Nephron progenitor cell (in vitro differentiated cells): Measurements from ENCODE around the gene DDAH2.

ENCODE experiments used
- DNase-seq: peaks from one replicate; pipeline ENCODE4 v3.0.0; 2021
- H3K27ac Mint-ChIP-seq: 2 replicates; pipeline ENCODE4 v1.8.0; 2021; ENCODE audit warnings: mild to moderate bottlenecking, moderate library complexity, mixed read lengths
- H3K27me3 Mint-ChIP-seq: 2 replicates; pipeline ENCODE4 v1.8.0; 2021; ENCODE audit warnings: mild to moderate bottlenecking, low read depth, mixed read lengths; ENCODE audit not compliant: poor library complexity
- H3K36me3 Mint-ChIP-seq: 2 replicates; pipeline ENCODE4 v1.8.0; 2021; ENCODE audit warnings: low read depth, mixed read lengths
- H3K4me1 Mint-ChIP-seq: 2 replicates; pipeline ENCODE4 v1.8.0; 2021; ENCODE audit warnings: mixed read lengths
- H3K4me3 Mint-ChIP-seq: 2 replicates; pipeline ENCODE4 v1.8.0; 2021; ENCODE audit warnings: mild to moderate bottlenecking, moderate library complexity, mixed read lengths
- H3K9me3 Mint-ChIP-seq: 2 replicates; pipeline ENCODE4 v1.8.0; 2021; ENCODE audit warnings: mild to moderate bottlenecking, moderate library complexity, mixed read lengths
- CTCF ChIP-seq: fragments of 200-600 bp; sonication (generic); IDR thresholded peaks from 2 replicates; pipeline ENCODE4 v1.5.0; 2021; ENCODE audit warnings: antibody characterized with exemption

Gene DDAH2

GRCh38 chr6:31681135-31681671 is 47.9 kb downstream of the DDAH2 start:
- Mint-ChIP-seq H3K36me3 (peaks cover 18% of the 10 kb centered on the region), H3K27ac (peak overlapping the region; percentile 70), H3K27me3 (peaks cover 24% of the 10 kb centered on the region), H3K4me3 (peak overlapping the region; percentile 87), H3K4me1 (peaks cover 42% of the 10 kb centered on the region), H3K9me3 (no peaks in the 10 kb centered on the region)
- TF ChIP-seq CTCF = no peak
- DNase-seq = peak; percentile 63

- peaks cover 24% of the 10 kb centered on the region for H3K27me3 Mint-ChIP-seq
- peak; percentile 76 for DNase-seq
- TF ChIP-seq CTCF = peak; percentile 54
- no peaks in the 10 kb centered on the region for H3K9me3 Mint-ChIP-seq
- H3K27ac Mint-ChIP-seq = peak within 1 kb of the TSS; percentile 90
- H3K4me1 Mint-ChIP-seq = peaks cover 42% of the 10 kb centered on the region
- H3K4me3 Mint-ChIP-seq = peak within 1 kb of the TSS; percentile 87
- peaks cover 11% of the 10 kb centered on the region for H3K36me3 Mint-ChIP-seq
Measured at GRCh38 chr6:31680226-31681134, 48.6 kb downstream of the DDAH2 start, which contains the start of gene LY6G5C. Gene LY6G5C (minus strand): TSS chr6:31681067. CDS start chr6:31680373, 694 bp downstream.

- H3K36me3 Mint-ChIP-seq = peaks cover 8% of the 10 kb centered on the region
- no peaks in the 10 kb centered on the region for H3K9me3 Mint-ChIP-seq
- peaks cover 33% of the 10 kb centered on the region for H3K4me1 Mint-ChIP-seq
- peaks cover 20% of the 10 kb centered on the region for H3K27me3 Mint-ChIP-seq
- no peak for DNase-seq
- no peak overlapping the region for H3K27ac Mint-ChIP-seq
- H3K4me3 Mint-ChIP-seq = no peak overlapping the region
- no peak for TF ChIP-seq CTCF
Measured at GRCh38 chr6:31677955-31678354, 51.1 kb downstream of the DDAH2 start.
